Activated CD8-positive, alpha-beta T cell treated with anti-CD3 and anti-CD28 coated beads, Interleukin-2, amount 10 ng/mL, durations not matched to agents 7 days and 5 days (primary cell): ENCODE data around the gene KCNQ2. TPM values are rescaled to one million over a fixed set of nuclear protein-coding genes. Genes with fewer than 3 reads are reported as not detected.
A peak's percentile ranks its signal among the peaks of the same experiment; 100 is the strongest.

Source experiments
- ATAC-seq: fragments of 150-1000 bp; cut with Tn5 transposase; one replicate; pipeline ENCODE4 v1.10.0; 2021; ENCODE audit warnings: moderate library complexity
- CTCF ChIA-PET: fragments of 350-600 bp; sonication (Branson Sonifier 250); formaldehyde crosslinking; loops from one replicate; lab custom pipeline; 2021; ENCODE audit warnings: antibody characterized with exemption; lab: Charles Lee
- POLR2A ChIA-PET: fragments of 350-600 bp; sonication (Branson Sonifier 250); formaldehyde crosslinking; loops from one replicate; lab custom pipeline; 2021; ENCODE audit warnings: antibody characterized with exemption; lab: Charles Lee
- DNase-seq: peaks from one replicate; pipeline ENCODE4 v3.0.0-alpha.2; 2020
- H3K27ac Mint-ChIP-seq: one replicate; pipeline ENCODE4 v1.8.0; 2021; ENCODE audit warnings: mild to moderate bottlenecking, mixed read lengths
- H3K27me3 Mint-ChIP-seq: one replicate; pipeline ENCODE4 v1.8.0; 2021; ENCODE audit warnings: low read depth, mixed read lengths
- H3K36me3 Mint-ChIP-seq: one replicate; pipeline ENCODE4 v1.8.0; 2021; ENCODE audit warnings: low read depth, mixed read lengths
- H3K4me1 Mint-ChIP-seq: one replicate; pipeline ENCODE4 v1.8.0; 2021; ENCODE audit warnings: low read depth, mixed read lengths
- H3K4me3 Mint-ChIP-seq: one replicate; pipeline ENCODE4 v1.8.0; 2021; ENCODE audit warnings: mild to moderate bottlenecking, mixed read lengths
- H3K9me3 Mint-ChIP-seq: one replicate; pipeline ENCODE4 v1.8.0; 2022; ENCODE audit warnings: mixed read lengths; ENCODE audit not compliant: insufficient read depth
- total RNA-seq, 2 experiments: library from RNA; stranded (reverse); gene quantifications; one replicate each; pipeline ENCODE4 v1.2.3, GENCODE V29; 2021

Gene KCNQ2
- total RNA-seq, 2 experiments from 2014 or later, result not detected

DNA sequence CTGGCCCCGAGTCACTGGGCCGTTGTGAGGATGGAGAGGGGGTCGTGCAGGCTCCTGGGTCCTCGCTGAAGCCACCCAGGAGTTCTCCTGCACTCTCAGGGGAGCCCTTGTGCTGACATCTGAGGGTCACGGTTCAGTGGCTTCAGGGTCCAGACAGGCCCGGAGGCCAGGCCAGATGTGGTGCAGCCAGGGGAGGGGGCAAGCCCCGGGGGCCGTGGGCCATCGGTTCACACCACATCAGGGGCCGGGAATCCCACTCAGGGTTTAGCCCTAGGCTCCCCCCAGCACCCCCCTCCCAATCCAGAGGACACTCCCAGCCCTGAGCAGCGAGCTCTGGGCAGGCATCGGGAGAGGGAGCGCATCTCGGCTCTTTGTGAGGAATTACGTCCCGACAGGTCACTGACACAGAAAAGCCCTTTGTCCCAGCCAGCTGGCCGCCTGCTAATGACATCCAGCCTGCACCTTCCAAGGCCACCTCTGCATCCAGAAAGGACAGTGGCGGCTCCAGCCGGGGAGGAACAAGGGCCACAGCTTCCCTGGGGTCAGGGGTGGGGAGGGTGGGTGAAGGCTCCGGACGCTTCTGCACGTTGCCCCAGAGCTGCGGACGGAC lies 104.9 kb downstream of the KCNQ2 start:
- Mint-ChIP-seq H3K27me3 (peaks cover 4% of the 10 kb centered on the region), H3K4me3 (no peak overlapping the region), H3K4me1 (no peaks in the 10 kb centered on the region), H3K36me3 (no peaks in the 10 kb centered on the region), H3K9me3 (no peaks in the 10 kb centered on the region), H3K27ac (no peak overlapping the region)
- ATAC-seq (no peak), DNase-seq (no peak)
- ChIA-PET POLR2A (no interaction called here), CTCF (no interaction called here)

- Mint-ChIP-seq H3K4me1 (no peaks in the 10 kb centered on the region), H3K27ac (no peak overlapping the region), H3K36me3 (no peaks in the 10 kb centered on the region), H3K27me3 (peaks cover 7% of the 10 kb centered on the region), H3K9me3 (no peaks in the 10 kb centered on the region), H3K4me3 (no peak overlapping the region)
- CTCF ChIA-PET, result no interaction called here
- no peak for DNase-seq
- POLR2A ChIA-PET, result no interaction called here
- no peak for ATAC-seq
Observed at GRCh38 chr20:63366390-63367365, 105.8 kb downstream of the KCNQ2 start.

DNA sequence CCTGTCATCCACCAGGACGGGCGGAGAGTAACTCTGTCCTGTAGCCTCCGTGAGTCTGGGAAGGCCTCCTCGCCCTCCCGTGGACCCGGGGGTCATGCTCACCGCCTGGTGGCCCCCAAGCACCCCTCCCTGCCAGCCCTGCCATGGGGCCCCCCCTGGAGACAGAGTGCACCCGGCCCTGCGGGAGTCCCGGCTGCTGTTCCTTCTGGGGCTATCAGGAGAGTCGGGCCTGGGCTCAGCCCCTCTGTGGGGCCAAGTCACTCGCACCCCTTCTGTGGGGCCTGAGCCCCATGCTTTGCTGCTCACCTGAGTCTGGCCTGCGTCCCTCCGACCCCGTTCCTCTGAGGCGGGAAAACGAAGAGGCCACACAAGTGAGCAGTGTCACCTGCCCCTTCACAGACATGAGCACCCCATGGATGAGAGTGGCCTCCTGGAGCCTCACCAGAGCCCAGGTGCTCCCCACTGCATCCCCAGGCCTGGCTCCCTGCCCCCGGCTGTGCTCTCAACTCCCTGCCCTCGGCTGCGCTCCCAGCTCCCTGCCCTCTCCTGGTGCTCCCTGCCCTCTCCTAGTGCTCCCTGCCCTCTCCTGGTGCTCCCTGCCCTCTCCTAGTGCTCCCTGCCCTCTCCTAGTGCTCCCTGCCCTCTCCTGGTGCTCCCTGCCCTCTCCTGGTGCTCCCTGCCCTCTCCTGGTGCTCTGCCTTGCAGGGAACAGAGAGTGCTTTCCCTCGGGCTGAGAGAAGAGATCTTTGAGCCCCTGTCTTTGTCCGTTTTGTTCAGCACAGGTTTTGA lies 106.7 kb downstream of the KCNQ2 start:
- ATAC-seq, result no peak
- CTCF ChIA-PET, result no interaction called here
- no peaks in the 10 kb centered on the region for H3K9me3 Mint-ChIP-seq

DNA sequence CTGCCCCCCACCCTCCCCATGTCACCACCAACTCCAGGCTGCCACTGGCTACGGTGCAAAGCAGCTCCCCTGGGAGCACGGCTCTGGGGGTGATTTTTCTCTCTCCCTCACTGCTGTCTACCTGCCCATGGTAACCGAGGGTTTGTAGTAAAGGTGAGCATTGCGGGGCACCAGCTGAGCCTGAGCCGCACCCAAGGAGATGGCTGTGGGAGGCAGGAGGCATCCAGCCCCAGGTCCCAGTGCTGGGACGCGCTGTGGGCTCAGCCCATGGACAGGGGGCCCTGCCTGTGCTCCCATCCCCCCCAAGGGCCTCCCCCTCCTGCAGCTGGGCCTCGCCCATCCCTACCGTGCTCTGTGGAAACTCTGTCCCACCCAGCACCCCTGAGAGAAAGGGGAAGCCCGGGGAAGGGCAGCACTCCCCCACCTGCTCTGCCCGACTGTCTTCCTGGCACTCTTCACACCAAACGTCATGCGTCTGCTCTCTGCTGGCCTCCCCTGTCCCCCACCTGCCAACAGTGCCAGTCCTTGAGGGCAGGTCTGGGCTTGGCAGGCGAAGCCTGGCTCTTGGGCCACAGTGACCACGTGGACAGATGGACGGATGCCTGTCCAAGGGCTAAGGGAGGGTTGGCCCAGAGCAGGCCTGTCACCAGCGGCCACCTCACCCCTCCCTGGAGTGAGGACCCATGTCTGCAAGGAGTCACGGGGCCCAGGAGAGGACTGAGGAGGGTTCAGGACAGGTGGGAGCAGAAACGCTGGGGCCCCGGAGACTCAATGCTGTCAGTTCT lies 107.5 kb downstream of the KCNQ2 start:
- ATAC-seq (no peak), DNase-seq (no peak)
- H3K4me3 Mint-ChIP-seq, result no peak overlapping the region
- no peaks in the 10 kb centered on the region for H3K36me3 Mint-ChIP-seq
- H3K27me3 Mint-ChIP-seq, result peaks cover 8% of the 10 kb centered on the region
- ChIA-PET CTCF (no interaction called here), POLR2A (no interaction called here)
- no peaks in the 10 kb centered on the region for H3K9me3 Mint-ChIP-seq
- no peak overlapping the region for H3K27ac Mint-ChIP-seq
- H3K4me1 Mint-ChIP-seq, result no peaks in the 10 kb centered on the region

More for the DNA sequence above, 106.7 kb downstream of the KCNQ2 start:
- H3K4me1 Mint-ChIP-seq, result no peaks in the 10 kb centered on the region
- POLR2A ChIA-PET, result no interaction called here
- H3K36me3 Mint-ChIP-seq, result no peaks in the 10 kb centered on the region
- DNase-seq, result no peak
- H3K27me3 Mint-ChIP-seq, result peaks cover 7% of the 10 kb centered on the region
- H3K27ac Mint-ChIP-seq, result no peak overlapping the region
- no peak overlapping the region for H3K4me3 Mint-ChIP-seq

DNA sequence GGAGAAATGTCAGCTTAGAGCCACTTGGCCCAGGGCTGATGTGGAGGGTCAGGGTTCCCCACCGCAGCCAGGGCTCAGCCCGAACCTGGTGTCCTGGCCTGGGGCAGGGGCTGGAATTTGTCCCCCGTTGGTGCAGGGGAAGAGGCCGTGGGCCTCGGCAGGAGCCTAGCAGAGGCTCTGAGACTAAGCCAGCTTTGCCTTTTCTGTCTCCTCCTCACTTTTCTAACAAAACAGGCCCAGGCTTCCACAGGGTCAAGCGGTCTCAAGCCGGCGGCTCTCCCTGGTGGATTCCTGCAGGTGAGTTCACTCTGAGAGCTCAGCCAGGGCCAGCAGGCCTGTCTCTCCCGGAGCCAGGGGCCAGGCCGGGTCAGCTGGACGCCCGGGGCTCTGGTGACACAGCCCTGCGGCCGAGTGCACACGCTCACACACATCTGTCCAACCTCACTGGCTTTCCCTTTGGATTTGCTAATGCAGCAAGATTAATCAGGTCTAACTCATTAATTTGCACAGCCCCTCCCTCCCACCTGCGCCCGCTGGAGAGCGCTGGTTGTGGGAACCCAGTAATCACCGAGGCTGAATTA lies 108.4 kb downstream of the KCNQ2 start:
- Mint-ChIP-seq H3K27ac (no peak overlapping the region), H3K4me1 (no peaks in the 10 kb centered on the region), H3K9me3 (no peaks in the 10 kb centered on the region), H3K36me3 (no peaks in the 10 kb centered on the region), H3K27me3 (peaks cover 12% of the 10 kb centered on the region), H3K4me3 (no peak overlapping the region)
- DNase-seq (no peak), ATAC-seq (no peak)
- POLR2A ChIA-PET, result interaction anchor here (0.6 kb wide), 1 partner anchor 132 kb away, joined by 3 read pairs; no protein-coding TSS in a partner anchor
- CTCF ChIA-PET, result no interaction called here

GRCh38 chr20:63363013-63363957 lies 109.2 kb downstream of the KCNQ2 start:
- no peak for ATAC-seq
- H3K4me1 Mint-ChIP-seq, result no peaks in the 10 kb centered on the region
- no peak overlapping the region for H3K4me3 Mint-ChIP-seq
- H3K9me3 Mint-ChIP-seq, result no peaks in the 10 kb centered on the region
- H3K27ac Mint-ChIP-seq, result no peak overlapping the region
- ChIA-PET POLR2A (no interaction called here), CTCF (no interaction called here)
- H3K36me3 Mint-ChIP-seq, result no peaks in the 10 kb centered on the region
- DNase-seq, result no peak
- peaks cover 12% of the 10 kb centered on the region for H3K27me3 Mint-ChIP-seq

DNA sequence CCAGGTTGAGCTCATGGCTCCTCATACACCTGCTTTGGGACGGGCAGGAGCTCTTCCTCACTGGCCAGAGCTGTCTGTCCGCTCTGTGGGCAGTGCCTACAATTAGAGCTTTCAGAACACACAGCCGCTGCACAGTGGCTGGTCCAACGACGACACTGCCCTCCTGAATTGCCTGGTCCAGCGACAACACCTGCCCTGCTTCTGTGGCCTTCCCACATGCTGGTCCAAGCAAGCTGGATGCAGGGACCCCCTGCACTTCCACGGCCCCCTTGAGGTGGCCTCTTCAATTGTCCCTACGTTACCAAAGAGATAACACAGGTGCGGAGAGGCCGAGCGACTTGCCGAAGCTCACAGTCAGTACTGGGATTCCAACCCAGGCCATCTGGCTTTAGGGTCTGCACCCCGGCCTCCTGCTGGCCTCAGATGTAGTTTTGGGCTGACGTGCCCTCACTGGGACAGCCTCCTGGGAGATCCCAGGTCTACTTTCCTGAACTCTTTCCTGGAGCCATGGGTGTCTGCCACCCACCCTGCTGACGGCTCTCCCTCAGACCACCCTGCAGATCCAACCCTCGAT lies 109.9 kb downstream of the KCNQ2 start:
- no peak for ATAC-seq
- H3K4me3 Mint-ChIP-seq, result no peak overlapping the region
- CTCF ChIA-PET, result no interaction called here
- H3K4me1 Mint-ChIP-seq, result no peaks in the 10 kb centered on the region
- peaks cover 12% of the 10 kb centered on the region for H3K27me3 Mint-ChIP-seq
- H3K9me3 Mint-ChIP-seq, result no peaks in the 10 kb centered on the region
- DNase-seq, result no peak
- H3K36me3 Mint-ChIP-seq, result no peaks in the 10 kb centered on the region
- H3K27ac Mint-ChIP-seq, result no peak overlapping the region
- POLR2A ChIA-PET, result no interaction called here

DNA sequence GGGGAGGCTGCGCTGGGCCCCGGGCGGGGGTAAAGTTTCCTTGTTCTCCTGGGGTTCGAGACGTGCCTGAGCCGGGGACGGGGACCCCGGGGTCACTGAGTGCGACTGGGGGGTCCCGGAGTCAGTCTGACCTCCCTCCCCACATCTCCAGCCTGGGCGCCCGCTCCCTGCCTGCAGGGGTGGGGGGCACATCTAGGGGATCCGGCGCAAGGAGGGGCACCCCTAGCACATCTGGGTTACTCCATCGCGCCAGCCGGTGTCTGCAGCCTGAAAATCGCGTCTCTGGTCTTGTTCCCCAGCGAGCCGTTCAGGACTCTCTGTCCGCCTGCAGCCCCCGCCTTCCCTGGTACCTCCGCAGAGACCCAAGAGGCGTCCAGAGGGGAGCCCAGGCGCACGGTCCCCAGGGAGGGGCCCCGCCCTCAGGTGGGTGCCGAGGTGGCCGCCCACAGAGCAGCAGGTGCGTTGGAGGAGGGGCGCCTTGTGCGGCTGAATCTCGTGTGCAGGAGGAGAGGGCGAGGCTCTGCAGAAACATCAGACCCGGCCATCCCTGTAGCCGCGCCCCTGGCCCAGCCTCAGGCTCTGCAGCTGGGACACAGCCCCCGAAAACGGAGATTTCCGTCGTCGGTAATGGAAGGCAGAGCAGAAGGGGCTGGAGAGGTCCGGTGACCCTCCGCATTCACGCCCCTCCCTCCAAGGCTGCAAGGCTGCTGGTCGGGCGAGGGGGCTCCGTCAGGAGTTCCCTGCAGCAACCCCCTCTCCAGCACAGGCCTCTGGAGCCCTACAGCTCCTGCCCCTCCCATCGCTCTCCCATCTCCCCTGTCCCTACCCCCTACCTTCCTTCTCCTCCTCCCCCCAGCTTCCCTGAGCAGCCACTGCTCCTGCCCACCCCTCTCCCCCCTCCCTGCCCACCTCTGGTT lies 110.7 kb downstream of the KCNQ2 start:
- no peaks in the 10 kb centered on the region for H3K9me3 Mint-ChIP-seq

GRCh38 chr20:63360850-63361518 lies 111.5 kb downstream of the KCNQ2 start, which contains the start of gene CHRNA4:
Gene CHRNA4 (minus strand): TSS chr20:63361349. CDS start chr20:63361165, 184 bp downstream.
- DNase-seq (no peak), ATAC-seq (peak; percentile 40)
- Mint-ChIP-seq H3K27ac (no peak within 1 kb of the TSS), H3K9me3 (no peaks in the 10 kb centered on the region), H3K4me3 (no peak within 1 kb of the TSS), H3K36me3 (no peaks in the 10 kb centered on the region), H3K27me3 (peaks cover 12% of the 10 kb centered on the region), H3K4me1 (no peaks in the 10 kb centered on the region)
- ChIA-PET CTCF (no interaction called here), POLR2A (no interaction called here)

More for the DNA sequence above, 110.7 kb downstream of the KCNQ2 start:
- no peak overlapping the region for H3K27ac Mint-ChIP-seq
- H3K4me3 Mint-ChIP-seq, result no peak overlapping the region
- CTCF ChIA-PET, result no interaction called here
- no peaks in the 10 kb centered on the region for H3K36me3 Mint-ChIP-seq
- peaks cover 12% of the 10 kb centered on the region for H3K27me3 Mint-ChIP-seq
- POLR2A ChIA-PET, result no interaction called here
- no peaks in the 10 kb centered on the region for H3K4me1 Mint-ChIP-seq
- DNase-seq (no peak), ATAC-seq (peak; percentile 34)
